ENCODE results near the gene HGF. TPM values are rescaled to one million over a fixed set of nuclear protein-coding genes. Genes with fewer than 3 reads are reported as not detected.

The HGF gene
- total and polyA plus RNA-seq, 12 donors = 1.2 to 5.8 (median 2.5) TPM

- ATAC-seq (no peak), DNase-seq (no peak)
- intact Hi-C loops (cut with DNase I) = no loop called here
- no peaks in the 10 kb centered on the region for H3K36me3 ChIP-seq
- peaks cover 0 to 17% (median 0%) of the 10 kb centered on the region in 11 donors for H3K9me3 ChIP-seq
- H3K4me3 ChIP-seq = no peak overlapping the region
- WGBS, 2 donors = 89 to 97% methylated on average over 1 of the region's 1 CpG
- no peak overlapping the region for H3K27ac ChIP-seq
- no peaks in the 10 kb centered on the region for H3K4me1 ChIP-seq
- H3K27me3 ChIP-seq = no peaks in the 10 kb centered on the region
- TF ChIP-seq, protein P1, sequence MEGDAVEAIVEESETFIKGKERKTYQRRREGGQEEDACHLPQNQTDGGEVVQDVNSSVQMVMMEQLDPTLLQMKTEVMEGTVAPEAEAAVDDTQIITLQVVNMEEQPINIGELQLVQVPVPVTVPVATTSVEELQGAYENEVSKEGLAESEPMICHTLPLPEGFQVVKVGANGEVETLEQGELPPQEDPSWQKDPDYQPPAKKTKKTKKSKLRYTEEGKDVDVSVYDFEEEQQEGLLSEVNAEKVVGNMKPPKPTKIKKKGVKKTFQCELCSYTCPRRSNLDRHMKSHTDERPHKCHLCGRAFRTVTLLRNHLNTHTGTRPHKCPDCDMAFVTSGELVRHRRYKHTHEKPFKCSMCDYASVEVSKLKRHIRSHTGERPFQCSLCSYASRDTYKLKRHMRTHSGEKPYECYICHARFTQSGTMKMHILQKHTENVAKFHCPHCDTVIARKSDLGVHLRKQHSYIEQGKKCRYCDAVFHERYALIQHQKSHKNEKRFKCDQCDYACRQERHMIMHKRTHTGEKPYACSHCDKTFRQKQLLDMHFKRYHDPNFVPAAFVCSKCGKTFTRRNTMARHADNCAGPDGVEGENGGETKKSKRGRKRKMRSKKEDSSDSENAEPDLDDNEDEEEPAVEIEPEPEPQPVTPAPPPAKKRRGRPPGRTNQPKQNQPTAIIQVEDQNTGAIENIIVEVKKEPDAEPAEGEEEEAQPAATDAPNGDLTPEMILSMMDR (IDR thresholded peaks at IDR 0.05) = no peak
These were observed 107.3 kb downstream of the HGF start for GRCh38 chr7:81662531-81662930.

- Histone ChIP-seq H3K4me1 (no peaks in the 10 kb centered on the region), H3K27me3 (no peaks in the 10 kb centered on the region), H3K4me3 (no peak overlapping the region), H3K27ac (no peak overlapping the region), H3K9me3 (peaks cover 0 to 17% (median 0%) of the 10 kb centered on the region in 11 donors), H3K36me3 (no peaks in the 10 kb centered on the region)
- intact Hi-C loops (cut with DNase I) = loop anchor here in 1 of 10 donors (10.0 kb wide), 1 partner anchor 65 kb away; no protein-coding TSS in a partner anchor
- WGBS, 2 donors = 92 to 96% methylated on average over 3 of the region's 3 CpGs
- DNase-seq = no peak
- TF ChIP-seq, protein P1 (IDR thresholded peaks at IDR 0.05) = no peak
- ATAC-seq = no peak
These were observed 110.0 kb downstream of the HGF start for GRCh38 chr7:81659697-81660395.

GRCh38 chr7:81657551-81657950 is 112.3 kb downstream of the HGF start:
- TF ChIP-seq, protein P1 (IDR thresholded peaks at IDR 0.05) = no peak
- intact Hi-C loops (cut with DNase I) = loop anchor here in 1 of 10 donors (10.0 kb wide), 1 partner anchor 63 kb away; no protein-coding TSS in a partner anchor
- no peaks in the 10 kb centered on the region for H3K27me3 ChIP-seq
- H3K9me3 ChIP-seq = peaks cover 0 to 30% (median 4%) of the 10 kb centered on the region in 11 donors
- no peak overlapping the region for H3K27ac ChIP-seq
- H3K36me3 ChIP-seq = no peaks in the 10 kb centered on the region
- DNase-seq (no peak), ATAC-seq (no peak)
- no peak overlapping the region for H3K4me3 ChIP-seq
- H3K4me1 ChIP-seq = no peaks in the 10 kb centered on the region

GRCh38 chr7:81655271-81655670 is 114.6 kb downstream of the HGF start:
- Histone ChIP-seq H3K27me3 (no peaks in the 10 kb centered on the region), H3K36me3 (no peaks in the 10 kb centered on the region), H3K4me3 (no peak overlapping the region), H3K27ac (no peak overlapping the region), H3K9me3 (peaks cover 0 to 35% (median 10%) of the 10 kb centered on the region in 11 donors), H3K4me1 (no peaks in the 10 kb centered on the region)
- ATAC-seq (no peak), DNase-seq (no peak)
- 74 to 86% methylated on average over 1 of the region's 1 CpG for WGBS, 2 donors
- intact Hi-C loops (cut with DNase I) = loop anchor here in 1 of 10 donors (10.0 kb wide), 1 partner anchor 60 kb away; no protein-coding TSS in a partner anchor
- TF ChIP-seq, protein P1 (IDR thresholded peaks at IDR 0.05) = no peak

All from heart right ventricle (tissue), 16 donors.